Measurements from ENCODE around the gene TAP2.
"Not testable (repeated sequence)": the region's sequence is repeated elsewhere in the genome, so short reads cannot be mapped to it uniquely, and the experiment has no call there.

The TAP2 gene

DNA sequence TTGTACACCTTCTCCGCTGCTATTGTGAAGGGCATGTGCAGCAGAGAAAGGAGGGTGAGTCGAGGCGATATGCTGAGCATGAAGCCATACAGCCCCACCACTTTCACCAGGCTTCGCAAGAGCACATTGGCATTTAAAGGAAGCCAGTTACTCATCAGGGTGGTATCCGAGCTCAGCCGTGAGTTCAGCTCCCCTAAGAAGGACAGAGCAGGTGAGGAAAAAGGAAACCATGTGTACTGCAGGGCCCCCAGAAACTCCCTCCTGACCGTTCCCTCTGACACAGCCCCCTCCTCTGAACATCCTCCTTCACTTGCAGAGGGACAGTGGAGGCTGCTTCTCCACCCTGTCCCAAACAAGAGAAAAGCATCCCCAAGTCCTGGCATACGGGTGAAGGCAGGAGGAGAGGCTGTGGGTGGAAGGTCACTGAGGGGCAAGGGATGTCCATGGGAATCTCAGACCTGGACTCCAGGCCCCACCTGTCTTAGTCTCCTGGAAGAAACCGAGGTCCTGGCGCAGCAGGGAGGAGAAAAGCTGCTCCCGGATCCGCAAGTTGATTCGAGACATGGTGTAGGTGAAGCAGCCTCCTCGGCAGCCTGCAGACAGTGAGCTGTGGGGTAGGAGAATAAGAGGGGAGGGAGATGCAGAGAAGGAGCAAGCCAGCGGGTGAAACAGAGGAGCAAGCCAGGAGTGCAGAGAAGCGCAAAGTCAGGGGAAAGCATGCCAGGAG lies 3.2 kb downstream of the TAP2 start:
- no peak for DNase-seq (ENCODE audit: low spot score)

DNA sequence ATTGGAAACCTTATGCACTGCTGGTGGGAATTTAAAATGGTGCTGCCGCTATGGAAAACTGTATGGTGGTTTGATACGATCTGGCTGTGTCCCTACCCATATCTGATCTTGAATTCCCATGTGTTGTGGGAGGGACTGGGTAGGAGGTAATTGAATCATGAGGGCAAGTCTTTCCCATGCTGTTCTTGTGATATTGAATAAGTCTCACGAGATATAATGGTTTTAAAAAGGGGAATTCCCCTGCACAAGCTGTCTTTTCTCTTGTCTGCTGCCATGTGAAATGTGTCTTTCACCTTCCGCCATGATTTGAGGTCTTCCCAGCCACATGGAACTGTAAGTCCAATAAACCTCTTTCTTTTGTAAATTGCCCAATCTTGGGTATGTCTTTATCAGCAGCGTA lies 4.9 kb downstream of the TAP2 start:
- DNase-seq (ENCODE audit: low spot score): no peak

GRCh38 chr6:32832535-32832934 lies 6.0 kb downstream of the TAP2 start:
- DNase-seq (ENCODE audit: low spot score): no peak

GRCh38 chr6:32830936-32831335 lies 7.6 kb downstream of the TAP2 start:
- no peak for DNase-seq (ENCODE audit: low spot score)

DNA sequence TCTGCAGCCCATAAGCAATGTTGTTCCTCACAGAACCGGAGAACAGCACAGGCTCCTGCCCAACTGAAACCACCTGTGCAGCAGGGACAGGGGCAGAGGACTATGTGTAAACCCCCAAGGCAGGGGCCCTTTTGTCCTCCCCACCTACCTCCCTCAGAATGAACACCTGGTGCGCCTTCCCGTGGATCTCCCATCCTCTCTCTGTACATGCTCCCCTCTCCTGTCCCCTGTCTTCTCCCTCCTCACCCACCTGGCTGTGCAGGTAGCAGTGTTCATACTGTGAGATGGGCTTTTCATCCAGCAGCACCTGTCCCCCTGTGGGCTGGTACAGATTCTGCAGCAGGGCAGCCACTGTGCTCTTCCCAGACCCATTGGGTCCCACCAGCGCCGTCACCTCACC lies 8.5 kb downstream of the TAP2 start:
- DNase-seq (ENCODE audit: low spot score): no peak

DNA sequence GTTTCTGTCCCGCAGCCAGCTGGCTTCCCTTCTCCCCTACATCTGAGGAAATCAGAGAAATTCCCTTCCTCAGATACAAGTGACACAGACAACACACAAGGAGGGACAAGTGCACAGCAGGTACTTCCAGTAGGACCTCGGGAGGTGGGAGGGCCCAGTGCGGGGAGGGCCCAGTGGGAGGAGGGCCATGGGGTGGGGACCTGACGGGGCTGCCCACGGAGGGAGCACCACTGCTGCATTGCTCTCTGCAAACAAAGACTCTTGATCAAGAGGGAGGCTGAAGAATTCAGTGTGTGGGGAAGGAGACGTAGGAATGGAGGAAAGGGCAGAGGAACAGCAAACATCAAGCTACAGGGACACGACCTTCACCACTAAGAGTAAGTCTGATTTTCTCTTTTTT lies 9.0 kb downstream of the TAP2 start:
- DNase-seq (ENCODE audit: low spot score): no peak

DNA sequence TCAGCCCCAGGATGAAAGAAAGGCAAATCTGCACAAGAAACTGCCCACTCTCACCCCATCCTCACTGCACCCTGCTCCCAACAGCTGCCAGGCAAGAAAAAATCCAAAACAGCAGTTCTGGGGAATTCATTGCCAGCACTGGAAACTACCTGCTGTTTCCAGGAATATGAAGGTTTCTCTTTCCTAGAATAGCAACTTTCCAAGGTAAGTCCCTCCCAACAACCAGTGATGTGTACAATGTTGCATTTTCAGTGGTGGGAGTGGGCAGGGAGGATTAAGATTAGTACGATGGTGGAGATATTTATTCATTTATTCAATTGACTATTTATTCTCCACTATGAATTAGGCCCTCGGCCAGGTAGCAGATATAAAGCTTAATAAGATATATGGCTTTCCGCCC lies 11.5 kb downstream of the TAP2 start:
- no peak for DNase-seq (ENCODE audit: low spot score)

GRCh38 chr6:32825966-32826365 lies 12.6 kb downstream of the TAP2 start:
- no peak for DNase-seq (ENCODE audit: low spot score)

GRCh38 chr6:32819729-32820128 lies 18.8 kb downstream of the TAP2 start:
- no peak for DNase-seq (ENCODE audit: low spot score)

GRCh38 chr6:32818867-32819266 lies 19.7 kb downstream of the TAP2 start:
- no peak for DNase-seq (ENCODE audit: low spot score)

DNA sequence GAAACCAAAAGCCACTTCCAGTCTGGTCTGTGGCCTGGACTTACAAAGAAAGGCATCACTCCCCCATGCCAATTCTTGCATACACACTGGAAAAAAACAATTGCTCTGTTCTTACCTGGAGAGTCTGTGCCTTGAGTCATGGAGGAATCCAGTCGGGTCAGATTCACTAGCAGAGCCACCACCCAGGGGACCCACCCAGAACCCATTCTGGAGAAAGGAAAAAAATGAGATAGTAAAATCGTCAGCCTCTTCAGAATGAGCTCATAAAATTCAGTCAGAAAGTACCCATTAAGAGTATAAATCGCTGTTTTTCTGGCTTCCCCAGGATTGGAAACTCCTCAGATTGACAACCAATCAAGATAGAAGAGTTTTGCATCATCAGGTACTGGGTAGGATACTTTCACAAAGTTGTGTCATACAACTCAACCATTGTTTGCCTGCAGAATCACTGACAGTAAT lies 21.8 kb downstream of the TAP2 start, which contains the start of gene HLA-DOB:
Gene HLA-DOB (minus strand): TSS at position 257 of the 459 bp plus-strand sequence. CDS start 51 bp downstream, at position 206.
- DNase-seq (ENCODE audit: low spot score): no peak

GRCh38 chr6:32815996-32816395 lies 22.5 kb downstream of the TAP2 start:
- no peak for DNase-seq (ENCODE audit: low spot score)

DNA sequence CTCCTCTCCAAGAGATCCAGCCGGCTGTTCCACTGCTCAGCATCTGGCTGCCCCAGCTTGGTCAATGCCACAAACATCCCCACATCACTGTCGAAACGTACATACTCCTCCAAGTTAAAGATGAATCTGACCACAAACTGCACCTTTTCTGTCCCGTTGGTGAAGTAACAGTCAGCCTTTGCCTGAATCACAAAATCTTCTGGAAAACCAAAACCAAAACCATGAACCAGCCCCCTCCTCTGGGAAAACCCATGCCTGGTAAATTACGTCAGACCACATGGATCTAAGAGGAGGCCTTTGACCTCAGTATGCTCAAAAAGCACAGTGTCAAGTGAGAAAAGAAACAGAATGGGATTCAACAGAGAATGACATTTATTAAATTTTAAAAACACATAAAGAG lies 23.4 kb downstream of the TAP2 start:
- DNase-seq (ENCODE audit: low spot score): no peak

DNA sequence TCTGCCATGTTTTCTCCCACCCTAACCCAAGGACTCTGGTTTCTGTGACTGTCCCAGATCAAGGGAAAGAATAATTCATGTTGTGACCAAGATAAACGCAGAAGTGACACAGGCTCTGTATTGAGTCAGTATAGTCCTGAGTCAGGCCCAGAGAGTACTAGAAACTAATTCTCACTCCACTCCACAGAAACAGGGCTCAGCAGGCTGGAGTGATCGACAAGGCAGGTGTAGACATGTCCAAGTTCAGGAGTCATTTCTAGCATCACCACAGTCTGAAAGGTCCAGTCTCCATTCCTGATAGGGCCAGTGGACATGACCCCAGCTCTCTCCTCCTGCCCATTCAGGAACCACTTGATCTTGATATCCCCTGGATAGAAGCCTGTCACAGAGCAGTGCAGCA lies 24.4 kb downstream of the TAP2 start:
- DNase-seq (ENCODE audit: low spot score): no peak

GRCh38 chr6:32809171-32809570 lies 29.4 kb downstream of the TAP2 start:
- no peak for DNase-seq (ENCODE audit: low spot score)

DNA sequence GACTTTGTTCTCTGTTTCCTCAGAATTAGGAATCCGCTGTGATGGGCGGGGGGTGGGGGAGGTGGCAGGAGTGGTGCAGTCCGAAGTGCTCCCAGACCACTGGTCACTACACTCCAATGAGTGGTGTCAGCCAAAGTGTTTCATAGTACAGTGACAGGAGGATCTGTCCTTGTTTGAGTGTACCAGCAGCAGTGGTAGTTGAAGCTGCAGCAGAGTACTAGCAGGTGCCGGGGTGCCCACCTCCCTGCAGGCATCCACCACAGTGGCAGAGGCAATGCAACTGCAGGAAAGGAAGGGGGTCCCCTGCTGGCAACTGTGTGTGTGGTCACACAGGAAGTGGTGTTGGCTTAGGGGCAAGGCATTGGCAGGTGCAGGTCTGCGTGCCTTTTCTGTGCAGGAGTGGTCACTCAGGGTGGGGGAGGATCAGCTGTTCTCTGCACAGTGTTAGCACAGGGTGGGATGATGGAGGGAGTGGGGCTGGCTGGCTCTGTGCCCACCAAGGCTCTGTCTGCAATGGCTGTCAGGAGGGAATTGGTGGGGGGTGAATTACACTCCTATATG lies 31.4 kb downstream of the TAP2 start:
- no peak for DNase-seq (ENCODE audit: low spot score)

- DNase-seq (ENCODE audit: low spot score): not testable (repeated sequence)
Measured at GRCh38 chr6:32805404-32805803, 33.1 kb downstream of the TAP2 start.

DNA sequence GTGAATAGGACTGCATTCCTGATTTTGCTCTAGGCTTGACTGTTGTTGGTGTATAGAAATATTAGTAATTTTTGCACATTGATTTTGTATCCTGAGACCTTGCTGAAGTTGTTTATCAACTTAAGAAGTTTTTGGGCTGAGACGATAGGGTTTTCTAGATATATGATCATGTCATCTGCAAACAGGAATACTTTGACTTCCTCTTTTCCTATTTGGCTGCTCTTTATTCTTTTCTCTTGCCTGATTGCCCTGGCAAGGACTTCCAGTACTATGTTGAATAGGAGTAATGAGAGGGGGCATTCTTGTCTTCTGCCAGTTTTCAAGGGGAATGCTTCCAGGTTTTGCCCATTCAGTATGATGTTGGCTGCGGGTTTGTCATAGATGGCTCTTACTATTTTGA lies 35.1 kb downstream of the TAP2 start:
- no peak for DNase-seq (ENCODE audit: low spot score)

DNA sequence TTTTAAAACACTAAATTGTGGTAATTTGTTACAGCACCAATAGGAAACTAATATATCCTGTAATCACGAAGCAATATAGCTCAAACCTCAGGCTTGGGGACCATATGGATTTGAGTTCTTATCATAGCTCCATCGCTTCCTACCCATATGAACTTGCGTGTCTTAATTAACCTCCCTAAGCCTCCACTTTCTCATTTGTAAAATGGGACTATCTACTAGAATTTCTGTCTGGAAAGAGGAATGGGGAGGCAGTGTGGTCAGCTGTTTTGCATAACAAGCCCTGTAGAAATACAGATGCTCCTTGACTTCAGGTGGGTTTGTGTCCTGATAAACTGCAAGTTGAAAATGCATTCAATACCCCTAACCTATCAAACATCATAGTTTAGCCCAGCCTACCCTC lies 38.8 kb downstream of the TAP2 start:
- DNase-seq (ENCODE audit: low spot score): no peak

DNA sequence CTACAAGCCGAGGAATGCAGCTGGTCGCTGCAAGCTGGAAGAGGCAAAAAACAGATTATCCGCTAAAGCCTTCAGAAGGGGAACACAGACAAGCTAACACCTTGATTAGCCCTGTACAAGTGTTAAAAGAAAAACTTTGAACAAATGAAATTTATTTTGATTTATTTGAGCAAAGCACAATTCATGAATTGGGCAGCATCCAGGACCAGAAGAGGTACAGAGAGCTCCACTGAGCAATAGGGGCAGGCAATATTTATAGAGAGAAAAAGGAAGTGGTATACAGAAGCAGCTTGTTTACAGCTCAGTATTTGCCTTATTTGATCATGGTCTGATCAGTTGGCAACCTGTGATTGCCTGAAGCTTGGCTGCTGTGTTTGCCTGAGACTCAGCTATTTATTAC lies 39.4 kb downstream of the TAP2 start:
- no peak for DNase-seq (ENCODE audit: low spot score)

- DNase-seq (ENCODE audit: low spot score): peak; percentile 70
Measured at GRCh38 chr6:32796848-32797776, 41.4 kb downstream of the TAP2 start.

GRCh38 chr6:32794510-32794909 lies 44.0 kb downstream of the TAP2 start:
- no peak for DNase-seq (ENCODE audit: low spot score)

DNA sequence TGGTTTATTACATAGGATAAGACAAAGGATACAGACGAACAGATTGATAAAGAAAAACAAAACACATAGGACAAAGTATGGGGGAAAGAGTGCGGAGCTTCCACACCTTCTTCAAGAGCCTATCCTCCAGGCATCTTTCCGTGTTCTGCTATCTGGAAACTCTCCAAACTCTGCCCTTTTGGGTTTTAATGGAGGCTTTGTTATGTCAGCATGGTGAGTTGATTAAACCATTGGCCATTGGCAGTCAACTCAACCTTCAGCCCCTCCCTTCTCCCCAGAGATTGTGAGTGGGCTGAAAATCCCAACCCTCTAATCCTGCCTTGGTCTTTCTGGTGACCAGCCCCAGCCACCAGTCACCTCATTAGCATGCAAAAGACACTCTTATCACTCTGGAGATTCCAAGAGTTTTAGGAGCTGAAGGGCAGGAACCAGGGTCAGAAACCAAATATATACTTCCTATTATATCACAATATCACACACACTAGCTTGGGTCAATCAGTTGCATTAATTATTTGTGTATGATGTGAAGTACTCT lies 45.6 kb downstream of the TAP2 start:
- DNase-seq (ENCODE audit: low spot score): no peak
